ENCODE data around the gene MED15. TPM values are rescaled to one million over a fixed set of nuclear protein-coding genes. Genes with fewer than 3 reads are reported as not detected.
"Not testable (repeated sequence)": the region's sequence is repeated elsewhere in the genome, so short reads cannot be mapped to it uniquely, and the experiment has no call there.

The MED15 gene
- total RNA-seq, 4 donors from 2014 or later, result 30.6 to 62.3 (median 54.3) TPM

GRCh38 chr22:20472629-20473442 lies 34.6 kb upstream of the MED15 start:
- TF ChIP-seq POLR2AphosphoS5 (IDR thresholded peaks at IDR 0.05), result no peak
- TF ChIP-seq CTCF (IDR thresholded peaks at IDR 0.05), result no peak
- no peak for TF ChIP-seq EP300 (IDR thresholded peaks at IDR 0.05)
- Histone ChIP-seq H3K36me3 (peaks cover 0 to 39% of the 10 kb centered on the region in 2 donors), H3K4me1 (peaks cover 0 to 8% (median 0%) of the 10 kb centered on the region in 3 donors), H3K9me3 (no peaks in the 10 kb centered on the region), H3K27me3 (no peaks in the 10 kb centered on the region), H3K27ac (no peak overlapping the region), H3K4me3 (no peak overlapping the region)
- WGBS, 2 donors (ENCODE audit: low coverage in 1 of 2), result 75 to 81% methylated on average over 4 to 6 of the region's 11 CpGs
- ATAC-seq, result no peak

GRCh38 chr22:20475115-20475436 lies 32.3 kb upstream of the MED15 start:
- 88 to 94% methylated on average over 4 of the region's 4 CpGs for WGBS, 2 donors (ENCODE audit: low coverage in 1 of 2)
- H3K27ac ChIP-seq, result no peak overlapping the region
- H3K9me3 ChIP-seq, result no peaks in the 10 kb centered on the region
- no peak overlapping the region for H3K4me3 ChIP-seq
- no peak for TF ChIP-seq EP300 (IDR thresholded peaks at IDR 0.05)
- TF ChIP-seq POLR2AphosphoS5 (IDR thresholded peaks at IDR 0.05), result no peak
- H3K27me3 ChIP-seq, result no peaks in the 10 kb centered on the region
- H3K36me3 ChIP-seq, result peaks cover 0 to 18% of the 10 kb centered on the region in 2 donors
- peaks cover 0 to 8% (median 0%) of the 10 kb centered on the region in 3 donors for H3K4me1 ChIP-seq
- no peak for ATAC-seq

- not testable (repeated sequence) for ATAC-seq, H3K9me3 ChIP-seq, H3K4me1 ChIP-seq, H3K4me3 ChIP-seq, H3K27me3 ChIP-seq, H3K27ac ChIP-seq
- peaks cover 0 to 13% of the 10 kb centered on the region in 2 donors for H3K36me3 ChIP-seq
- 87 to 100% methylated on average over 1 to 12 of the region's 12 CpGs for WGBS, 2 donors (ENCODE audit: low coverage in 1 of 2)
Observed at GRCh38 chr22:20475569-20475968, 31.8 kb upstream of the MED15 start.

GRCh38 chr22:20478059-20478458 lies 29.4 kb upstream of the MED15 start:
- ATAC-seq, H3K4me1 ChIP-seq, H3K36me3 ChIP-seq, H3K27ac ChIP-seq, H3K4me3 ChIP-seq, H3K9me3 ChIP-seq, H3K27me3 ChIP-seq: not testable (repeated sequence)
- WGBS, 2 donors (ENCODE audit: low coverage in 1 of 2), result 83 to 100% methylated on average over 2 to 5 of the region's 6 CpGs

GRCh38 chr22:20479612-20480196 lies 27.7 kb upstream of the MED15 start:
- Histone ChIP-seq H3K4me3 (no peak overlapping the region), H3K9me3 (no peaks in the 10 kb centered on the region), H3K36me3 (peaks cover 0 to 13% of the 10 kb centered on the region in 2 donors), H3K4me1 (peaks cover 0 to 8% (median 0%) of the 10 kb centered on the region in 3 donors), H3K27ac (no peak overlapping the region), H3K27me3 (no peaks in the 10 kb centered on the region)
- no peak for ATAC-seq
- TF ChIP-seq POLR2A (IDR thresholded peaks at IDR 0.05), result no peak
- TF ChIP-seq CTCF (IDR thresholded peaks at IDR 0.05), result no peak
- TF ChIP-seq EP300 (IDR thresholded peaks at IDR 0.05), result no peak
- WGBS, 2 donors (ENCODE audit: low coverage in 1 of 2), result 100% methylated on average over 1 of the region's 1 CpG

- H3K36me3 ChIP-seq, result peaks cover 0 to 21% of the 10 kb centered on the region in 2 donors
- not testable (repeated sequence) for H3K27ac ChIP-seq, H3K4me3 ChIP-seq, H3K27me3 ChIP-seq, H3K4me1 ChIP-seq, H3K9me3 ChIP-seq, ATAC-seq
- WGBS, 2 donors (ENCODE audit: low coverage in 1 of 2), result 95 to 98% methylated on average over 4 to 5 of the region's 7 CpGs
Observed at GRCh38 chr22:20483143-20483506, 24.3 kb upstream of the MED15 start.

- Histone ChIP-seq H3K36me3 (peaks cover 0 to 27% of the 10 kb centered on the region in 2 donors), H3K27ac (no peak overlapping the region), H3K4me1 (no peaks in the 10 kb centered on the region), H3K4me3 (no peak overlapping the region), H3K9me3 (no peaks in the 10 kb centered on the region), H3K27me3 (no peaks in the 10 kb centered on the region)
- no peak for TF ChIP-seq CTCF (IDR thresholded peaks at IDR 0.05)
- TF ChIP-seq POLR2A (IDR thresholded peaks at IDR 0.05), result no peak
- TF ChIP-seq POLR2AphosphoS5 (IDR thresholded peaks at IDR 0.05), result no peak
- no peak for TF ChIP-seq EP300 (IDR thresholded peaks at IDR 0.05)
- WGBS, 2 donors (ENCODE audit: low coverage in 1 of 2), result 97 to 100% methylated on average over 4 to 6 of the region's 14 CpGs
- no peak for ATAC-seq
Observed at GRCh38 chr22:20483771-20484170, 23.6 kb upstream of the MED15 start.
